Heart left ventricle (tissue), 16 donors: ENCODE measurements around the gene NACC2. TPM values are rescaled to one million over a fixed set of nuclear protein-coding genes. Genes with fewer than 3 reads are reported as not detected.

ENCODE experiments used
- ATAC-seq, 4 donors: fragments of 200-7000 bp; cut with Tn5 transposase; one replicate each; pipeline ENCODE4 v1.9.1; 2020 to 2022; ENCODE audit warnings: moderate library complexity in 4 of 4, mild to moderate bottlenecking in 3 of 4, moderate number of reproducible peaks in 1 of 4
- DNase-seq, 5 donors: peaks; one replicate each; pipeline ENCODE4 v3.0.0-alpha.2; 2020
- H3K27ac ChIP-seq, 12 donors: fragments of 200-600 bp; sonication (generic) in 4 of 12; one replicate each; pipeline versions ENCODE4 v1.5.0 to v1.8.0; 2016 to 2022; ENCODE audit warnings: mild to moderate bottlenecking in 2 of 12
- H3K27me3 ChIP-seq, 9 donors: fragments of 200-600 bp; sonication (generic) in 2 of 9; one replicate each; pipeline versions ENCODE4 v1.5.1 to v1.8.0; 2016 to 2022; ENCODE audit warnings: mild to moderate bottlenecking in 3 of 9
- H3K36me3 ChIP-seq, 9 donors: fragments of 200-600 bp; sonication (generic) in 2 of 9; one replicate each; pipeline versions ENCODE4 v1.5.0 to v1.8.0; 2018 to 2022; ENCODE audit warnings: mild to moderate bottlenecking in 2 of 9
- H3K4me1 ChIP-seq, 12 donors: fragments of 200-600 bp; sonication (generic) in 4 of 12; one replicate each; pipeline versions ENCODE4 v1.5.0 to v1.8.0; 2016 to 2022; ENCODE audit warnings: mild to moderate bottlenecking in 3 of 12
- H3K4me3 ChIP-seq, 12 donors: fragments of 200-600 bp; sonication (generic) in 4 of 12; one replicate each; pipeline versions ENCODE4 v1.5.0 to v1.8.0; 2017 to 2022; ENCODE audit warnings: mild to moderate bottlenecking in 9 of 12, moderate library complexity in 4 of 12
- H3K9me3 ChIP-seq, 12 donors: fragments of 200-600 bp; sonication (generic) in 4 of 12; one replicate each; pipeline versions ENCODE4 v1.5.0 to v1.8.0; 2016 to 2022; ENCODE audit warnings: mild to moderate bottlenecking in 1 of 12
- POLR2A ChIP-seq, 2 donors: fragments of 450-650 bp; IDR thresholded peaks; one replicate each; pipeline ENCODE4 v1.6.1; 2017; ENCODE audit warnings: antibody characterized with exemption in 2 of 2, mild to moderate bottlenecking in 2 of 2, moderate library complexity in 2 of 2
- WGBS, 4 donors: extraction: QIAGEN DNeasy Blood & Tissue Kit in 2 of 4; methylation state at CpG; one replicate each; pipeline versions ENCODE4 v1.1.5 to v1.1.7; 2013 to 2018; 5-methylcytosine and 5-hydroxymethylcytosine counted together
- intact Hi-C, 10 donors: fragments of 100-400 bp; cut with DNase I; formaldehyde crosslinking; loops; one replicate each; pipeline versions ENCODE4 v1.11.1 to v1.14.2; 2022
- polyA plus RNA-seq, 2 donors: library from polyadenylated mRNA; stranded (reverse); fragments of 200-250 nt; gene quantifications; one replicate each; pipeline ENCODE4 v1.2.3, GENCODE V29; 2013
- total RNA-seq, 9 donors: library from RNA; depleted of rRNA in 2 of 9; stranded (reverse); fragments of >200 nt in 2 of 9; fragmentation: NEBNext Ultra II Directional in 3 of 9; extraction: Animal tissue kit (Norgen Biotek cat#: 25700) in 3 of 9; gene quantifications; one replicate each; pipeline versions ENCODE4 v1.1.0 to v1.2.4, GENCODE V29; 2016 to 2023
- TF ChIP-seq, protein P1 (sequence below), 12 donors: fragments of 200-600 bp; sonication (generic) in 4 of 12; IDR thresholded peaks; one replicate each; pipeline versions ENCODE4 v1.5.0 to v1.8.0; 2018 to 2022; ENCODE audit warnings: antibody characterized with exemption in 12 of 12, mild to moderate bottlenecking in 5 of 12
- donor health status: ischemic (EF 13 %, LVEDD 7.1; RV severe dilation, severe dysfunction).
- donor health status: healthy with polysubstance abuse.
- donor health status: DM: no; HTN: yes; CAD: no.
- donor health status: DM: no; HTN: no; CAD: no.
- donor health status: ischemic (EF 25% LVEDD 6.9; RV normal size, moderate dysfunction).
- donor health status: ischemic (EF 25% LVEDD 5.7; RV mildly dilated, moderate dysfunction).
- donor health status: healthy.
- donor health status: DM: yes; HTN: yes; CAD: no.
- donor health status: ischemic (EF 35%, LVEDD 5.7; RV mildly dilated, moderate dysfunction).
- donor health status: nonischemic (EF 11% LVEDD 7.7; RV severe dilation, severe dysfunction).
- donor health status: DM: yes; HTN: yes; CAD: no.
- donor health status: PGD.
- donor health status: ischemic (EF 29% LVEDD 5.4; RV normal size, mild dysfunction).
- donor health status: nonischemic (EF 23%, LVEDD 6.1; RV moderate dilation, normal function).

The NACC2 gene
- total and polyA plus RNA-seq, 11 donors = 17.9 to 66.5 (median 47.4) TPM

DNA sequence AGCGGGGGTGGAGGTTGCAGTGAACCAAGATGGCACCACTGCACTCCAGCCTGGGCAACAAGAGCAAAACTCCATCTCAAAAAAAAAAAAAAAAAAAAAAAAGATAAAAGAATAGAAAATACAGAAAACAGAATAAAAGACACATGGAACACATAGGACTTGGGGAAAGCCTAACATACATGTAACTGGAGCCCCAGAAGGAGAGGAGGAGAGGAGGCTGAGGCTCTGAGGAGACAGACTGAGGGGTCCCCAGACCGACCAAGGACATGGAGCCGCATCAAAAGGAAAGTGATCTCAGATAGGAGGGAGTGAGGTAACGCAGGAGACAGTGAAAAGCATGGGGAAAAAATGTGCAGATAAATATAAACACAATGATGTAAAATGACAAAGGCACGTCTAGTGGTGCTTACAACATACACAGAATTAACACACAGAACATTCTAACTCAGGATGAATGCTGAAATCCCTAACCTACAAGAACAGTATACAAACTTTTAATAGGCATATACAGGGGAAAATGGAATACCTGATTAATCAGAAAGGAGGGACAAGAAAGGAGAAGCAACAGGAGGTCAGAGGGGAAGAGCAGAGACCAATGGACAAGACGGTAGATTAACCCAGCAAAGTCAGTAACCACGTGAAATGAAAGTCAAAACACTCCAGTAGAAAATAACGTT, 68.7 kb downstream of the NACC2 start:
- Histone ChIP-seq H3K4me1 (peaks cover 0 to 31% (median 18%) of the 10 kb centered on the region in 12 donors), H3K36me3 (peaks cover 0 to 20% (median 4%) of the 10 kb centered on the region in 9 donors), H3K9me3 (no peaks in the 10 kb centered on the region), H3K4me3 (no peak overlapping the region), H3K27ac (no peak overlapping the region), H3K27me3 (no peaks in the 10 kb centered on the region)
- TF ChIP-seq, protein P1, sequence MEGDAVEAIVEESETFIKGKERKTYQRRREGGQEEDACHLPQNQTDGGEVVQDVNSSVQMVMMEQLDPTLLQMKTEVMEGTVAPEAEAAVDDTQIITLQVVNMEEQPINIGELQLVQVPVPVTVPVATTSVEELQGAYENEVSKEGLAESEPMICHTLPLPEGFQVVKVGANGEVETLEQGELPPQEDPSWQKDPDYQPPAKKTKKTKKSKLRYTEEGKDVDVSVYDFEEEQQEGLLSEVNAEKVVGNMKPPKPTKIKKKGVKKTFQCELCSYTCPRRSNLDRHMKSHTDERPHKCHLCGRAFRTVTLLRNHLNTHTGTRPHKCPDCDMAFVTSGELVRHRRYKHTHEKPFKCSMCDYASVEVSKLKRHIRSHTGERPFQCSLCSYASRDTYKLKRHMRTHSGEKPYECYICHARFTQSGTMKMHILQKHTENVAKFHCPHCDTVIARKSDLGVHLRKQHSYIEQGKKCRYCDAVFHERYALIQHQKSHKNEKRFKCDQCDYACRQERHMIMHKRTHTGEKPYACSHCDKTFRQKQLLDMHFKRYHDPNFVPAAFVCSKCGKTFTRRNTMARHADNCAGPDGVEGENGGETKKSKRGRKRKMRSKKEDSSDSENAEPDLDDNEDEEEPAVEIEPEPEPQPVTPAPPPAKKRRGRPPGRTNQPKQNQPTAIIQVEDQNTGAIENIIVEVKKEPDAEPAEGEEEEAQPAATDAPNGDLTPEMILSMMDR (IDR thresholded peaks at IDR 0.05) = no peak
- no peak for TF ChIP-seq POLR2A (IDR thresholded peaks at IDR 0.05)
- 85 to 90% (median 86%) methylated on average over 8 of the region's 8 CpGs for WGBS, 4 donors
- intact Hi-C loops = no loop called here
- ATAC-seq (no peak), DNase-seq (no peak)

DNA sequence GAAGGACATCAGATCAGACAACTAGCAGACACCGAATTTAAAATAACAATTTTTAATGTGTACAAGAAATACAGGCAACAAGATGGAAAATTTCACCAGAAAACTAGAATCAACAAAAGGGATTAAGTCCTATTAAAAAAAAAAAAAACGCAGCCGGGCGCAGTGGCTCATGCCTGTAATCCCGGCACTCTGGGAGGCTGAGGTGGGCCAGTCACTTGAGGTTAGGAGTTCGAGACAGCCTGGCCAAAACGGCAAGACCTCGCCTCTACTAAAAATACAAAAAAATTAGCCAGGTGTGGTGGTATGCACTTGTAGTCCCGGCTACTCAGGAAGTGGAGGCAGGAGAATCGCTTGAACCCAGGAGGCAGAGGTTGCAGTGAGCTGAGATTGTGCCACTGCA, 69.6 kb downstream of the NACC2 start:
- WGBS, 4 donors = 91 to 97% (median 93%) methylated on average over 10 of the region's 10 CpGs
- Histone ChIP-seq H3K4me3 (no peak overlapping the region), H3K36me3 (peaks cover 0 to 16% (median 4%) of the 10 kb centered on the region in 9 donors), H3K27me3 (no peaks in the 10 kb centered on the region), H3K9me3 (no peaks in the 10 kb centered on the region), H3K4me1 (peaks cover 0 to 30% (median 17%) of the 10 kb centered on the region in 12 donors), H3K27ac (no peak overlapping the region)
- intact Hi-C loops = no loop called here
- ATAC-seq (no peak), DNase-seq (no peak)
- TF ChIP-seq POLR2A (IDR thresholded peaks at IDR 0.05) = no peak
- TF ChIP-seq, protein P1 (IDR thresholded peaks at IDR 0.05) = no peak

DNA sequence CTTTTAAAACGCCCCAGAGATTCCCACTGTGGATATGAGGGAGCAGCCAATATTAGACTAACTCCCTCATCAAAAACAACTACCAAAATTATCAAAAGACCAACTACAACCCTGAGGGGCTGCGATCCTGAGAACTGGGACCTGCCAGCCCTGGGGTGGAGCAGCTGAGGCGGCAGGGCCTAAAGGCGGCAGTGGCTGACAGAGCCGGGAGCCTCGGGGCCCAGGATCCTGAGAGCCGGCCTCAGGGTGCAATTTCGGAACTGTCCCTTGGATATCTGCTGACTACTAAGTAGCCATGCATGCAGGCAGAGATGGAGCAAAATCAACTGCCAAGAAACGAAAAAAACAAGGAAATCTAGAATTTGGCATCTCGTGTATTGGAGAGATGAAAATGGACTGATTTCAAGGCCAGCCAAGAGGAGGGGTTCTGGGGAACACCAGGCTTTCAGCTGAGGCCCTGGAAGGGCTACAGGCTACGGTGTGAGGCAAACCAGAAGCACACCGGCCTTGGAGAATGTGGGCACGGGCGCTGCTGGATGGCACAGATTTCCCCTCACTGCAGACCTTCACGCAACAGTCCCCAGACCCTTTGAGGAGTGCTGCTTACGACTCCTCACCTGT, 70.3 kb downstream of the NACC2 start:
- Histone ChIP-seq H3K4me1 (peaks cover 0 to 30% (median 17%) of the 10 kb centered on the region in 12 donors), H3K4me3 (no peak overlapping the region), H3K27me3 (no peaks in the 10 kb centered on the region), H3K27ac (peak overlapping the region in 3 of 12 donors; percentile 2 to 38 (median 34)), H3K36me3 (peaks cover 0 to 15% (median 4%) of the 10 kb centered on the region in 9 donors), H3K9me3 (no peaks in the 10 kb centered on the region)
- DNase-seq (peak in 1 of 5 donors; percentile 24), ATAC-seq (no peak)
- intact Hi-C loops = no loop called here
- TF ChIP-seq POLR2A (IDR thresholded peaks at IDR 0.05) = no peak
- TF ChIP-seq, protein P1 (IDR thresholded peaks at IDR 0.05) = no peak
- WGBS, 4 donors = 77 to 89% (median 83%) methylated on average over 16 of the region's 16 CpGs

DNA sequence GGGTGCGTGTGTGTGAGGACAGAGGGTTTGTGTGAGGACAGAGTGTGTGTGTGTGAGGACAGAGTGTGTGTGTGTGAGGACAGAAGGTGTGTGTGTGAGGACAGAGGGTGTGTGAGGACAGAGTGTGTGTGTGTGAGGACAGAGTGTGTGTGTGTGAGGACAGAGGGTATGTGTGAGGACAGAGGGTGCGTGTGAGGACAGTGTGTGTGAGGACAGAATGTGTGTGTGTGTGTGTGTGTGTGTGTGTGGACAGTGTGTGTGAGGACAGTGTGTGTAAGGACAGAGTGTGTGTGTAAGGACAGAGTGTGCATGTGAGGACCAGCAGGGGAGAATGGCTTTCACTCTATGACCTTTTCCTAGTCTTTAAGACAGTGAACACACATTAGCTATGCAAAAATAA, 70.8 kb downstream of the NACC2 start:
- 37 to 65% (median 47%) methylated on average over 2 of the region's 2 CpGs for WGBS, 4 donors
- Histone ChIP-seq H3K4me3 (no peak overlapping the region), H3K4me1 (peaks cover 0 to 33% (median 17%) of the 10 kb centered on the region in 12 donors), H3K36me3 (peaks cover 0 to 12% (median 4%) of the 10 kb centered on the region in 9 donors), H3K27ac (peak overlapping the region in 1 of 12 donors; percentile 34), H3K9me3 (no peaks in the 10 kb centered on the region), H3K27me3 (no peaks in the 10 kb centered on the region)
- ATAC-seq = no peak
- DNase-seq = no peak
- intact Hi-C loops = no loop called here
- TF ChIP-seq, protein P1 (IDR thresholded peaks at IDR 0.05) = no peak
- TF ChIP-seq POLR2A (IDR thresholded peaks at IDR 0.05) = no peak
